GM18907 (cell line): Measurements from ENCODE around the gene FAM117A.
"Not testable (repeated sequence)": the region's sequence is repeated elsewhere in the genome, so short reads cannot be mapped to it uniquely, and the experiment has no call there.

Experiments used
- ATAC-seq: cut with Tn5 transposase; IDR thresholded peaks from one replicate; pipeline ENCODE4 v1.9.1; 2021; ENCODE audit warnings: mild to moderate bottlenecking, moderate library complexity; ENCODE audit not compliant: unreplicated experiment

The FAM117A gene

DNA sequence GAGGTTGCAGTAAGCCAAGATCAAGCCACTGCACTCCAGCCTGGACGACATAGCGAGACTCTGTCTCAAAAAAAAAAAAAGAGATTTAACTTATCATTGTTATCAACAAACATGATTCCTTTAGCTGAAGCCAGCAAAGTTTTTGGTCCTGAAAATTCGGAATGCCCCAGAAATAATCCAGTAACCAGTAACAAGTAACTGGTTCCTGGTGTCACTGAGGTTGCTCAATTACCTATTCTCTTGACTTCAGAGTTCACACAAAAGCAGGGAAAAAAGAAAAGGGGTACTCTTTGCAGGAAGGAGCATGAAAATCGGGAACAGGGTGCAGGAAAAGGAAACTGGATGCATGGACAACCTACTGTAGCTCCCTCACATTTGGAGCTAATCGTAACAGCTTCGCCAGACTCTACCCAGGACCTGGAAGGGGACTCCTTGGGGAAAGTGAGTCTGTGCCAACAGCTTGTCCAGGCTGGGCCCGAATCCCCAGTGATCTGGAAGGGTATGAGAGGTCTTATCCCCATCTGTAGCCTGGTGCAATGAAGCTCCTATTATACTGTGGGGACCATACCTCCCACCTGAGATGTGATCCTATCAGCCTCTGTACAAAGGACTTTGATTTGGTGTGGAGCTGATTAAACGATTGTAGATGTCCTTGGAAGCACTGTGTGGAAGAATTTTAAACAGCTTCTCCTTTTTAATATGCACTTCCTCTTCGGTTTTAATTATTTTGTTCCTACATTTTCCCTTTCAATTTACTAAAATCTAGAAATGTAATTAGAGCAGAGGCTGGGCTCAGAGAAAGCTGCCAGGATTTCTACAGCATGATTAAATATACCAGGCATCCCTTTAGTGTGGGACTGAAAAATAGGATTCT is 82.6 kb downstream of the FAM117A start:
- ATAC-seq: no peak

DNA sequence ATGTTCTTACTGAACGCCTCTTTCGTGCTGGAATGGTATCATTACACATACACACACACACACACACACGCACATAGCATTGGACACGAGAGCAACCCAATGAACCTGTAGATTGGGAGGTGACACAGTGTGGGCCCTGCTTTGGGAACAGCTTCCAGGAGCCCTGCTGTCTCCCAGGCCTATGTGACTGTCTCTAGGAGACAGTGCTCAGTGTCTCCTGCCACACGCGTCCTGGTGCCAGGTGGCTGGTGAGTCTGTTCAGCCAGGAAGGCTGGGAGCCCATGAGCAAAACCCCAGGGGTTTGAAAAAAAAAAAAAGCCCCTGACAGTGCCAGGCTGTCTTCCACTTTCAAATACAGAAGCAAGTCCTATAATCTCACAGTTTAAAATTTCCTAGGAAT is 83.6 kb downstream of the FAM117A start:
- no peak for ATAC-seq

GRCh38 chr17:49677933-49678847 is 85.7 kb downstream of the FAM117A start, which contains the start of gene SPOP:
Gene SPOP (minus strand): TSS chr17:49678097. CDS start chr17:49622810, 55,287 bp downstream.
- peak; percentile 83 for ATAC-seq

- ATAC-seq: peak; percentile 47
Observed at GRCh38 chr17:49677134-49677932, 86.6 kb downstream of the FAM117A start.

GRCh38 chr17:49676276-49676868 is 87.6 kb downstream of the FAM117A start:
- ATAC-seq: peak; percentile 65

DNA sequence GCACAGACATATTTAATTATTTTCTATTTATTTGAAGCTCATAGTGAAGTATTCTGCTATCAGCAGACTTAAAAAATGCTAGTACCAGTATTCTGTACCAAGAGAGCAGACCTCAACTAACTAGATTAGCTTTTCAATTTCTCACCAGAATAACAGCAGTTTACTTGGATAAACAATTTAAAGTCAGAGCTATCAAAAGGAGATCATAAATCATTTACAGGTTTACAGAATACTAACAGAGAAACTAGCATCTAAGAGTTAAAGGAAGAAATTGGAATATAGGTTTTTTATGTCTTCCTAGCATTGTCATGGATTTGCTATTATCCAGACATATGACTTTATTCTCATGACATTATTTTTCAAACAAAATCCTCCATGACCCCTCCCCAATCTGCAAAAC is 89.4 kb downstream of the FAM117A start:
- no peak for ATAC-seq

GRCh38 chr17:49673679-49674078 is 90.3 kb downstream of the FAM117A start:
- ATAC-seq: not testable (repeated sequence)

DNA sequence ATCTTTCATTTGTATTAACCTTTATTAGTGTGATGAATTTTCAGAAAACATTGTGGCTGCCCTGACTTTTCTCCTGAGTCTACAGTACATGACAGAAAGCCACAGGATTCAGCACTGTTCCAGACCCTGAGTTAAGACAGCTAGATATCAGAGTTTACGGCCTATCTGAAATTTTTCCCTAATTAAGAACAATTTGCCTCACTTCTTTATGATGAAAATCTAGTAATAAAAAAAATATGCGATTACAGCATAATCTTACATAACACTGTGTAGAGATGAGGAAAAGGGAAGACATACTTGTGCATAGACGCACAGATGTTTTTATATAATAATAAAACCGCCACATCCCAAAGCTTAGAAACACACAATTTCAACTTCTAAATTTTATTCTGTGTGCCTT is 93.3 kb downstream of the FAM117A start:
- no peak for ATAC-seq

DNA sequence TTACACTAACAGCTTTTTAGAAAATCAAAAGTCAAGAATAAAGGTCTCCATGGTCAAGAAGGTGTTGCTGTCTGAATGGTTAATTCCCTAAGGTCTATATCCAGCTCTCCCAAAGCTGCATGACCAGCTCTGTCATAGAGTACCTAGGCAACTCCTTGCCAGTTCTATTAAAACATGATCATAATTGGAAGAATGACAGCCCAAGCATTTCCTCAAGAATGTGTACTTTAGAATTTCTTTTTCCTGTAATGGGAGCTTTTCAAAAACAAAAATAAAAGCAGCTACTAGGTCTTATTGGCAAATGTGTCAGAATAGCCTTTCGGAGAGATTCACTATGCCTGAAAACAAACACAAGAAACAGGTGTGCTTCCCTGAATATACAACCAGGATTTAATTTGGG is 93.9 kb downstream of the FAM117A start:
- ATAC-seq: no peak

GRCh38 chr17:49667854-49668253 is 96.1 kb downstream of the FAM117A start:
- no peak for ATAC-seq

DNA sequence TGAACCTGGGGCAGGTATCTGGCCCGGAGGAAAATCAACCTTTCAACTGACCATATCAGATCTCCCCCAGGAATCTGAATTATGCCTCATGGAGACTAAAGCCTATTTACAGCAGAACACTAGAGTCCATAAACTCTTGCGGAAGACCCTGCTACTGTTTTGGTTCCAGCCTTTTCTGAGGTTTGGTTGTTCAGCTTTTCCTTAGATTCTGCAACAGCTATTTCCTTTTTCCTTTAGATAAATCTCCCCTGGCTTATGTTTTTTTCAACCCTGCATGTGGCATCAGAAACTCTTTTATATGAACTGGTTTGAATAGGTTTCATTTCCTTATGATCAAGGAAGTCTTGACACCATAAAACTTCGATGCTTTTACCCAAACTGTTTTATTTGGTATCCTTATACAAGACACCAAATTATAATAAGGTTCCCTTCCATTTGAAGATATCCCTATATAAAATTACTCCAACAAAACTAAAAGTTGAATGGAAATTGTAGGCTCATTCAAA is 99.2 kb downstream of the FAM117A start:
- no peak for ATAC-seq
